Measurements from ENCODE around the gene LDLRAD4.

The LDLRAD4 gene

DNA sequence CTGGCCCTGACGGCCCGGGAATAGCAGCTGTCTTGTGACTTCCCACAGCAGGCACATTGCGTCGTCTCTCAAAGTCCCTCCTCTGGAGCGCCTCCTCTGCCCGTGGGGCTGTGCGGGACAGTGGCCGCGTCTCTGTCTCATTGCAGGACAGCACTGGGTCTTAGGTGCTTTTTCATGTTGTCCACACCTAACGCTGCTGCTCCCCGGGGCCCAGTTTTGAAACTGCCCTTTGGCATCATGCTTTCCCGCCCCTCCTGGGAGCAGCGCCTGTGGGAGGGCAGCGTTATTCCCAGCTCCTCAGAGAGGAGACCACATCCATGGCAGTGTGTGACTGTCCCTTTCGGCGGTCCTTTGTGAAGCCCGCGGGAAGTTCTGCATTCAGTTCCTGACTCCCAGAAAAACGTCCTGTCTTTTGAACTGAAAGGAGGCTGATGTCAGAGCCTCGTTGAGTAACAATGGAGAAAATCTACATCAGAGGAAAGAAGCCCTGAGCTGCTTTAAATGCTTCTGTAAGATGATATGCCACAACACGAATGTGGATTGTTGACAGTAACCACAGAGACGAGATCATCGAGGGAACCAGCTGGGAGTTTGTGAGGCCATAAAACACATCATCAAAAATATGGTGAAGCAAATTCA lies 281.8 kb downstream of the LDLRAD4 start:
- H3K36me3 ChIP-seq (ENCODE audit: control insufficient read depth in 4 of 4, insufficient read depth in 4 of 4, low read length in 3 of 4): peaks cover 0 to 14% (median 6%) of the 10 kb centered on the region in 4 experiments
- H3K9me3 ChIP-seq (ENCODE audit: control extremely low read depth in 1 of 5, control insufficient read depth in 4 of 5, insufficient read depth in 2 of 5, low read depth in 1 of 5, low read length in 4 of 5): peaks cover 0 to 10% (median 3%) of the 10 kb centered on the region in 5 experiments
- POLR2A ChIA-PET: no interaction called here
- peak; percentile 18 to 83 (median 65) for DNase-seq
- CTCF ChIA-PET: interaction anchor here (1.0 to 1.6 kb wide), 3 partner anchors 16 to 30 kb away, joined by 3 to 5 read pairs (median 5); no protein-coding TSS in a partner anchor
- peaks cover 0 to 21% (median 15%) of the 10 kb centered on the region in 4 experiments for H3K4me1 ChIP-seq (ENCODE audit: control extremely low read depth in 1 of 4, control insufficient read depth in 4 of 4, insufficient read depth in 4 of 4, low read length in 3 of 4)
- no peaks in the 10 kb centered on the region for H3K27me3 ChIP-seq (replicated peaks in 2 of 5; ENCODE audit: control insufficient read depth in 4 of 5, insufficient read depth in 5 of 5, low read length in 4 of 5)
- no peak overlapping the region for H3K4me3 ChIP-seq (ENCODE audit: control insufficient read depth in 1 of 7, extremely low read depth in 1 of 7, insufficient read depth in 4 of 7, low read depth in 2 of 7, low read length in 6 of 7)
- 87% methylated on average over 20 of the region's 23 CpGs for WGBS (ENCODE audit: insufficient coverage)
- H3K27ac ChIP-seq (ENCODE audit: insufficient read depth in 1 of 2, low read depth in 1 of 2, low read length in 2 of 2, poor library complexity in 1 of 2, severe bottlenecking in 2 of 2): no peak overlapping the region

- ChIA-PET POLR2A (no interaction called here), CTCF (interaction anchor here (1.0 to 1.7 kb wide), 7 partner anchors 9 to 287 kb away, joined by 3 to 8 read pairs (median 4); no protein-coding TSS in a partner anchor)
- Histone ChIP-seq H3K9me3 (ENCODE audit: control extremely low read depth in 1 of 5, control insufficient read depth in 4 of 5, insufficient read depth in 2 of 5, low read depth in 1 of 5, low read length in 4 of 5) (peaks cover 0 to 10% (median 3%) of the 10 kb centered on the region in 5 experiments), H3K27ac (ENCODE audit: insufficient read depth in 1 of 2, low read depth in 1 of 2, low read length in 2 of 2, poor library complexity in 1 of 2, severe bottlenecking in 2 of 2) (no peak overlapping the region), H3K36me3 (ENCODE audit: control insufficient read depth in 4 of 4, insufficient read depth in 4 of 4, low read length in 3 of 4) (peaks cover 0 to 14% (median 6%) of the 10 kb centered on the region in 4 experiments), H3K4me1 (ENCODE audit: control extremely low read depth in 1 of 4, control insufficient read depth in 4 of 4, insufficient read depth in 4 of 4, low read length in 3 of 4) (peaks cover 0 to 22% (median 17%) of the 10 kb centered on the region in 4 experiments), H3K4me3 (ENCODE audit: control insufficient read depth in 1 of 7, extremely low read depth in 1 of 7, insufficient read depth in 4 of 7, low read depth in 2 of 7, low read length in 6 of 7) (no peak overlapping the region), H3K27me3 (replicated peaks in 2 of 5; ENCODE audit: control insufficient read depth in 4 of 5, insufficient read depth in 5 of 5, low read length in 4 of 5) (no peaks in the 10 kb centered on the region)
- no peak for DNase-seq
- WGBS (ENCODE audit: insufficient coverage): 98% methylated on average over 6 of the region's 10 CpGs
Measured at GRCh38 chr18:13500869-13501542, 282.4 kb downstream of the LDLRAD4 start.

GRCh38 chr18:13501543-13501887 lies 283.0 kb downstream of the LDLRAD4 start:
- ChIA-PET CTCF (interaction anchor here (1.0 to 1.7 kb wide), 4 partner anchors 9 to 288 kb away, joined by 3 to 8 read pairs (median 4); no protein-coding TSS in a partner anchor), POLR2A (no interaction called here)
- peaks cover 0 to 21% (median 15%) of the 10 kb centered on the region in 4 experiments for H3K4me1 ChIP-seq (ENCODE audit: control extremely low read depth in 1 of 4, control insufficient read depth in 4 of 4, insufficient read depth in 4 of 4, low read length in 3 of 4)
- H3K9me3 ChIP-seq (ENCODE audit: control extremely low read depth in 1 of 5, control insufficient read depth in 4 of 5, insufficient read depth in 2 of 5, low read depth in 1 of 5, low read length in 4 of 5): peaks cover 0 to 10% (median 3%) of the 10 kb centered on the region in 5 experiments
- H3K36me3 ChIP-seq (ENCODE audit: control insufficient read depth in 4 of 4, insufficient read depth in 4 of 4, low read length in 3 of 4): peaks cover 0 to 14% (median 6%) of the 10 kb centered on the region in 4 experiments
- WGBS (ENCODE audit: insufficient coverage): 100% methylated on average over 3 of the region's 6 CpGs
- no peak overlapping the region for H3K27ac ChIP-seq (ENCODE audit: insufficient read depth in 1 of 2, low read depth in 1 of 2, low read length in 2 of 2, poor library complexity in 1 of 2, severe bottlenecking in 2 of 2)
- no peak for DNase-seq
- no peak overlapping the region for H3K4me3 ChIP-seq (ENCODE audit: control insufficient read depth in 1 of 7, extremely low read depth in 1 of 7, insufficient read depth in 4 of 7, low read depth in 2 of 7, low read length in 6 of 7)
- no peaks in the 10 kb centered on the region for H3K27me3 ChIP-seq (replicated peaks in 2 of 5; ENCODE audit: control insufficient read depth in 4 of 5, insufficient read depth in 5 of 5, low read length in 4 of 5)

- Histone ChIP-seq H3K27ac (ENCODE audit: insufficient read depth in 1 of 2, low read depth in 1 of 2, low read length in 2 of 2, poor library complexity in 1 of 2, severe bottlenecking in 2 of 2) (no peak overlapping the region), H3K27me3 (replicated peaks in 2 of 5; ENCODE audit: control insufficient read depth in 4 of 5, insufficient read depth in 5 of 5, low read length in 4 of 5) (no peaks in the 10 kb centered on the region), H3K36me3 (ENCODE audit: control insufficient read depth in 4 of 4, insufficient read depth in 4 of 4, low read length in 3 of 4) (peaks cover 0 to 14% (median 6%) of the 10 kb centered on the region in 4 experiments), H3K4me1 (ENCODE audit: control extremely low read depth in 1 of 4, control insufficient read depth in 4 of 4, insufficient read depth in 4 of 4, low read length in 3 of 4) (peaks cover 0 to 19% (median 15%) of the 10 kb centered on the region in 4 experiments), H3K4me3 (ENCODE audit: control insufficient read depth in 1 of 7, extremely low read depth in 1 of 7, insufficient read depth in 4 of 7, low read depth in 2 of 7, low read length in 6 of 7) (no peak overlapping the region), H3K9me3 (ENCODE audit: control extremely low read depth in 1 of 5, control insufficient read depth in 4 of 5, insufficient read depth in 2 of 5, low read depth in 1 of 5, low read length in 4 of 5) (peaks cover 0 to 10% (median 3%) of the 10 kb centered on the region in 5 experiments)
- CTCF ChIA-PET: interaction anchor here (0.8 to 1.7 kb wide), 5 partner anchors 9 to 288 kb away, joined by 3 to 8 read pairs (median 3); no protein-coding TSS in a partner anchor
- 99% methylated on average over 8 of the region's 8 CpGs for WGBS (ENCODE audit: insufficient coverage)
- DNase-seq: no peak
- POLR2A ChIA-PET: no interaction called here
Measured at GRCh38 chr18:13501891-13502290, 283.3 kb downstream of the LDLRAD4 start.

GRCh38 chr18:13502585-13502984 lies 284.0 kb downstream of the LDLRAD4 start:
- ChIA-PET POLR2A (no interaction called here), CTCF (interaction anchor here (0.8 to 1.7 kb wide), 3 partner anchors 11 to 286 kb away, joined by 3 to 8 read pairs (median 4); no protein-coding TSS in a partner anchor)
- WGBS (ENCODE audit: insufficient coverage): 97% methylated on average over 8 of the region's 8 CpGs
- H3K9me3 ChIP-seq (ENCODE audit: control extremely low read depth in 1 of 5, control insufficient read depth in 4 of 5, insufficient read depth in 2 of 5, low read depth in 1 of 5, low read length in 4 of 5): peaks cover 0 to 10% (median 3%) of the 10 kb centered on the region in 5 experiments
- H3K27me3 ChIP-seq (replicated peaks in 2 of 5; ENCODE audit: control insufficient read depth in 4 of 5, insufficient read depth in 5 of 5, low read length in 4 of 5): no peaks in the 10 kb centered on the region
- no peak overlapping the region for H3K4me3 ChIP-seq (ENCODE audit: control insufficient read depth in 1 of 7, extremely low read depth in 1 of 7, insufficient read depth in 4 of 7, low read depth in 2 of 7, low read length in 6 of 7)
- H3K4me1 ChIP-seq (ENCODE audit: control extremely low read depth in 1 of 4, control insufficient read depth in 4 of 4, insufficient read depth in 4 of 4, low read length in 3 of 4): peaks cover 0 to 18% (median 15%) of the 10 kb centered on the region in 4 experiments
- peaks cover 0 to 14% (median 5%) of the 10 kb centered on the region in 4 experiments for H3K36me3 ChIP-seq (ENCODE audit: control insufficient read depth in 4 of 4, insufficient read depth in 4 of 4, low read length in 3 of 4)
- no peak overlapping the region for H3K27ac ChIP-seq (ENCODE audit: insufficient read depth in 1 of 2, low read depth in 1 of 2, low read length in 2 of 2, poor library complexity in 1 of 2, severe bottlenecking in 2 of 2)
- DNase-seq: no peak

DNA sequence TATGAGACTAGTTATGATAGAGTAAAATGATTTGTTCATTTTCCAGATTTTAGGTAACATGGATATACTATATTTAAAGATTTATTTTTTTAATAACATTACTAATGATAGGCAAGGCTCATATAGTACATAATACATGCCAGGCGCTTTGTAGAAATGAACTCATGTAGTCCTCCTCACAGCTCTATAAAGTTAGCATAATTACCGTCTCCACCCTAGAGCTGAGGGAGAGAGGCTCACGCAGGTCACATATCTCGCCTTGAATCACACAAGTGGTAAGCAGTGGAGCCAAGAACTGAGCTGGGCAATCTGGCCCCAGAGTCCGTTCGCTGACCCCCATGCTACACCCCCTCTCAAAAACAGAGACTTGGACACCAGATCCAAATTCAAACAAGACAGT lies 285.3 kb downstream of the LDLRAD4 start:
- DNase-seq: no peak
- ChIA-PET POLR2A (no interaction called here), CTCF (no interaction called here)
- peaks cover 0 to 18% (median 15%) of the 10 kb centered on the region in 4 experiments for H3K4me1 ChIP-seq (ENCODE audit: control extremely low read depth in 1 of 4, control insufficient read depth in 4 of 4, insufficient read depth in 4 of 4, low read length in 3 of 4)
- 75% methylated on average over 4 of the region's 6 CpGs for WGBS (ENCODE audit: insufficient coverage)
- peaks cover 0 to 4% (median under 1%) of the 10 kb centered on the region in 4 experiments for H3K36me3 ChIP-seq (ENCODE audit: control insufficient read depth in 4 of 4, insufficient read depth in 4 of 4, low read length in 3 of 4)
- peaks cover 0 to 16% (median 3%) of the 10 kb centered on the region in 5 experiments for H3K9me3 ChIP-seq (ENCODE audit: control extremely low read depth in 1 of 5, control insufficient read depth in 4 of 5, insufficient read depth in 2 of 5, low read depth in 1 of 5, low read length in 4 of 5)
- H3K4me3 ChIP-seq (ENCODE audit: control insufficient read depth in 1 of 7, extremely low read depth in 1 of 7, insufficient read depth in 4 of 7, low read depth in 2 of 7, low read length in 6 of 7): no peak overlapping the region
- no peaks in the 10 kb centered on the region for H3K27me3 ChIP-seq (replicated peaks in 2 of 5; ENCODE audit: control insufficient read depth in 4 of 5, insufficient read depth in 5 of 5, low read length in 4 of 5)
- no peak overlapping the region for H3K27ac ChIP-seq (ENCODE audit: insufficient read depth in 1 of 2, low read depth in 1 of 2, low read length in 2 of 2, poor library complexity in 1 of 2, severe bottlenecking in 2 of 2)
